GM12878 (cell line): ENCODE measurements around the gene AKAP1. TPM values are rescaled to one million over a fixed set of nuclear protein-coding genes. Genes with fewer than 3 reads are reported as not detected.

Experiments
- CBX3 ChIP-seq: fragments of 200-600 bp; sonication (generic); IDR thresholded peaks from 2 replicates; pipeline ENCODE4 v1.6.1; 2016; ENCODE audit warnings: low read depth, borderline replicate concordance
- CREM ChIP-seq: IDR thresholded peaks from 2 replicates; pipeline ENCODE4 v1.6.1; 2014; ENCODE audit warnings: antibody characterized with exemption, low read depth
- CTCF ChIP-seq, 3 experiments: IDR thresholded peaks in 2 of 3; conservative IDR thresholded peaks in 1 of 3; 2 replicates each; pipeline ENCODE4 v1.5.1; 2011; ENCODE audit warnings: low read depth in 3 of 3, low read length in 3 of 3, mild to moderate bottlenecking in 3 of 3, control low read depth in 2 of 3, moderate library complexity in 2 of 3, inconsistent platforms in 1 of 3, mixed read lengths in 1 of 3; ENCODE audit not compliant: control insufficient read depth in 2 of 3, insufficient read depth in 1 of 3; ENCODE audit errors: extremely low read depth in 1 of 3
- FOXM1 ChIP-seq: IDR thresholded peaks from 2 replicates; pipeline ENCODE4 v1.6.1; 2012; ENCODE audit warnings: low read depth, mild to moderate bottlenecking, inconsistent platforms, low read length, moderate library complexity
- JUNB ChIP-seq: IDR thresholded peaks from 2 replicates; pipeline ENCODE4 v1.6.1; 2016; ENCODE audit warnings: antibody characterized with exemption, mild to moderate bottlenecking
- NKRF ChIP-seq: fragments of 450-650 bp; conservative IDR thresholded peaks from 2 replicates; pipeline ENCODE4 v1.6.1; 2017; ENCODE audit warnings: mild to moderate bottlenecking, moderate library complexity
- POLR2A ChIP-seq: IDR thresholded peaks from 2 replicates; pipeline ENCODE4 v1.6.1; 2011; ENCODE audit warnings: low read depth, mild to moderate bottlenecking, low read length
- SMAD1 ChIP-seq: fragments of 450-650 bp; IDR thresholded peaks from 2 replicates; pipeline ENCODE4 v1.6.1; 2018; ENCODE audit warnings: mild to moderate bottlenecking, low read depth; ENCODE audit not compliant: partially characterized antibody
- SMARCA5 ChIP-seq: fragments of 450-650 bp; IDR thresholded peaks from 2 replicates; pipeline ENCODE4 v1.6.1; 2017; ENCODE audit warnings: mild to moderate bottlenecking
- TAF1 ChIP-seq: IDR thresholded peaks from 2 replicates; pipeline ENCODE4 v1.6.1; 2011; ENCODE audit warnings: mild to moderate bottlenecking, low read depth, low read length, borderline replicate concordance
- ZNF24 ChIP-seq: fragments of 450-650 bp; IDR thresholded peaks from 2 replicates; pipeline ENCODE4 v1.6.1; 2017; ENCODE audit warnings: antibody characterized with exemption, mild to moderate bottlenecking
- polyA plus RNA-seq, 11 experiments: library from polyadenylated mRNA; depleted of rRNA in 4 of 11; unstranded in 6 of 11; stranded (reverse) in 5 of 11; fragments of >200 nt; fragmentation: Nextera tagmentation in 4 of 11; fragmentation: Illumina TruSeq in 1 of 11; extraction: Ambion mirVana in 4 of 11; extraction: Trizol in 1 of 11; gene quantifications; 1 replicate in 1 of 11; 2 replicates in 10 of 11; pipeline versions ENCODE4 v1.2.1 to v1.2.3, GENCODE V29; 2011 to 2016; ENCODE audit warnings: inconsistent platforms in 2 of 11, missing spikeins in 2 of 11, low read depth in 1 of 11
- total RNA-seq, 4 experiments: library from RNA; depleted of rRNA in 3 of 4; stranded (reverse); fragments of >200 nt in 3 of 4; fragmentation: Illumina TruSeq in 1 of 4; extraction: Trizol in 1 of 4; gene quantifications; 2 replicates each; pipeline versions ENCODE4 v1.2.1 to v1.2.3, GENCODE V29; 2013 to 2021

The AKAP1 gene
- total and polyA plus RNA-seq, 10 of the 15 experiments (the other 5 are each of a cell fraction or from before 2014, with no cell fraction given) = 11.9 to 50.5 (median 38.1) TPM

- TF ChIP-seq NKRF (no peak), TAF1 (no peak), SMARCA5 (0 out of 2 replicates have a peak, but pooled peaks have one; percentile 24), SMAD1 (no peak), POLR2A (no peak), ZNF24 (no peak), CBX3 (no peak), CTCF (IDR thresholded peaks at IDR 0.05 in 2 of 3, conservative IDR thresholded peaks at IDR 0.05 in 1 of 3; ENCODE audit: control insufficient read depth in 2 of 3, extremely low read depth in 1 of 3, insufficient read depth in 1 of 3, low read depth in 3 of 3, low read length in 3 of 3) (peak; percentile 84 to 93 (median 89)), FOXM1 (no peak), CREM (no peak), JUNB (no peak)
These were observed 29.1 kb downstream of the AKAP1 start (continued) for GRCh38 chr17:57114085-57114673.
